Neural crest cell (in vitro differentiated cells): ENCODE measurements around the gene PITPNM1. TPM values are rescaled to one million over a fixed set of nuclear protein-coding genes. Genes with fewer than 3 reads are reported as not detected.

ENCODE experiments used
- DNase-seq: peaks from one replicate; pipeline ENCODE4 v3.0.0; 2021; ENCODE audit warnings: low read depth, mixed read lengths, low spot score
- H3K27ac Mint-ChIP-seq: one replicate; pipeline ENCODE4 v1.8.0; 2021; ENCODE audit warnings: mild to moderate bottlenecking, mixed read lengths; ENCODE audit not compliant: unreplicated experiment
- H3K27me3 Mint-ChIP-seq: 2 replicates; pipeline ENCODE4 v1.8.0; 2021; ENCODE audit warnings: low read depth, mild to moderate bottlenecking, mixed read lengths
- H3K36me3 Mint-ChIP-seq: 2 replicates; pipeline ENCODE4 v1.8.0; 2021; ENCODE audit warnings: low read depth, mild to moderate bottlenecking, mixed read lengths
- H3K4me1 Mint-ChIP-seq: 2 replicates; pipeline ENCODE4 v1.8.0; 2021; ENCODE audit warnings: mixed read lengths
- H3K4me3 Mint-ChIP-seq: one replicate; pipeline ENCODE4 v1.8.0; 2021; ENCODE audit warnings: mild to moderate bottlenecking, mixed read lengths
- H3K9me3 Mint-ChIP-seq: 2 replicates; pipeline ENCODE4 v1.8.0; 2021; ENCODE audit warnings: mixed read lengths
- total RNA-seq: library from RNA; stranded (reverse); gene quantifications from 2 replicates; pipeline ENCODE4 v1.2.1, GENCODE V29; 2021
- TF ChIP-seq, protein P1 (sequence below): fragments of 200-600 bp; sonication (generic); conservative IDR thresholded peaks from 2 replicates; pipeline ENCODE4 v1.5.0; 2021; ENCODE audit warnings: antibody characterized with exemption, mild to moderate bottlenecking

PITPNM1 gene
- total RNA-seq, 1 donor from 2014 or later, result 109 TPM

DNA sequence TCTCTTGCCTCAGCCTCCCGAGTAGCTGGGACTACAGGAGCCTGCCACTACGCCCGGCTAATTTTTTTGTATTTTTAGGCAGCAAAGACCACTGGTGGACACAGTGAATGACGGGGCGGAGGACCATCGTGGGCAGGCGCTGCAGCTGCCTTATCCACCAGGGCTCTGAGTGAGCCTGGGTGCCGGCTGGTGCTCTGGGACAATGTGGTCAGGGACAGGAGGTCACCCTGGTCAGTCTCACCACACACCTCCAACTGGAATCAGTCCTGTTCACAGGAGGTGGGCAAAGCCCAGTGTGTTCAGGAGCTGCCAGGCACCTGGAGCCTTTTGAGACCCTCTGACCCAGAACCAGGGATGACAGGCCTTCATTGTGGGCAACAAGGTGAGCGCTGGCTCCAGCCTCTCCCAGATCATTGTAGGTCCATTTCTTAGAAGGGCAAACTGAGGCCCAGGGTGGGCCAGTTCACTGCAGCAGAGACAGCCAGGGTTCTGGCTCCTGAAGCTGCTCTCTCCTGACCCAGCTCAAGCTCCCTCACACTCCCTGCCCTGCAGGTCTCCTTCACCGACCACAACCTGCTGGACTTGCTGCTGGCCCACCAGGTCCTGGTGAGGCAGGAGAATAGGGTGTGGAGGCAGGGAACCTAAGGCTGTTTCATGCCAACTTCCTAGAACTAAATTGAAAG is 33.8 kb upstream of the PITPNM1 start:
- H3K27me3 Mint-ChIP-seq, result no peaks in the 10 kb centered on the region
- H3K9me3 Mint-ChIP-seq, result peaks cover 2% of the 10 kb centered on the region
- no peaks in the 10 kb centered on the region for H3K4me1 Mint-ChIP-seq
- no peak overlapping the region for H3K4me3 Mint-ChIP-seq
- DNase-seq, result no peak
- no peak overlapping the region for H3K27ac Mint-ChIP-seq
- TF ChIP-seq, protein P1, sequence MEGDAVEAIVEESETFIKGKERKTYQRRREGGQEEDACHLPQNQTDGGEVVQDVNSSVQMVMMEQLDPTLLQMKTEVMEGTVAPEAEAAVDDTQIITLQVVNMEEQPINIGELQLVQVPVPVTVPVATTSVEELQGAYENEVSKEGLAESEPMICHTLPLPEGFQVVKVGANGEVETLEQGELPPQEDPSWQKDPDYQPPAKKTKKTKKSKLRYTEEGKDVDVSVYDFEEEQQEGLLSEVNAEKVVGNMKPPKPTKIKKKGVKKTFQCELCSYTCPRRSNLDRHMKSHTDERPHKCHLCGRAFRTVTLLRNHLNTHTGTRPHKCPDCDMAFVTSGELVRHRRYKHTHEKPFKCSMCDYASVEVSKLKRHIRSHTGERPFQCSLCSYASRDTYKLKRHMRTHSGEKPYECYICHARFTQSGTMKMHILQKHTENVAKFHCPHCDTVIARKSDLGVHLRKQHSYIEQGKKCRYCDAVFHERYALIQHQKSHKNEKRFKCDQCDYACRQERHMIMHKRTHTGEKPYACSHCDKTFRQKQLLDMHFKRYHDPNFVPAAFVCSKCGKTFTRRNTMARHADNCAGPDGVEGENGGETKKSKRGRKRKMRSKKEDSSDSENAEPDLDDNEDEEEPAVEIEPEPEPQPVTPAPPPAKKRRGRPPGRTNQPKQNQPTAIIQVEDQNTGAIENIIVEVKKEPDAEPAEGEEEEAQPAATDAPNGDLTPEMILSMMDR, result no peak
- no peaks in the 10 kb centered on the region for H3K36me3 Mint-ChIP-seq

DNA sequence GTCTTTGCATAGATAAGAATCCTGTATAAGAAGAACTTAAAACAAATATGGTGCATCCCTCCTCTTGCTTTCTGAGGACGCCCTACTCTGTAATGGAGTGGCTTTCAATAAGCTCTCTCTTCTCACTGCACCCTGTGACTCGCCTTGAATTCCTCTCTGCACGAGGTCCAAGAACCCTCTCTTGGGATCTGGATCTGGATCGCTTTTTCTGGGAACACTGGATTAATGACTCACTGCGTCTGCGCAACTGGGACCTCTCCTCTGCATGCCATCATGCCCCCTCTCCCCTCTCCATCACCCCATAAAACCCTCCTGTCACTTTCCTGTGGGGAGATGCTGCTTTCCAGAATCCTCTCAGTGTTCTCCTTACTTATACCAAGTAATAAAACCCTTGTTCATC is 33.1 kb upstream of the PITPNM1 start:
- H3K36me3 Mint-ChIP-seq, result no peaks in the 10 kb centered on the region
- H3K4me3 Mint-ChIP-seq, result no peak overlapping the region
- H3K9me3 Mint-ChIP-seq, result peaks cover 5% of the 10 kb centered on the region
- H3K27me3 Mint-ChIP-seq, result no peaks in the 10 kb centered on the region
- TF ChIP-seq, protein P1, result no peak
- H3K4me1 Mint-ChIP-seq, result no peaks in the 10 kb centered on the region
- DNase-seq, result no peak
- no peak overlapping the region for H3K27ac Mint-ChIP-seq

DNA sequence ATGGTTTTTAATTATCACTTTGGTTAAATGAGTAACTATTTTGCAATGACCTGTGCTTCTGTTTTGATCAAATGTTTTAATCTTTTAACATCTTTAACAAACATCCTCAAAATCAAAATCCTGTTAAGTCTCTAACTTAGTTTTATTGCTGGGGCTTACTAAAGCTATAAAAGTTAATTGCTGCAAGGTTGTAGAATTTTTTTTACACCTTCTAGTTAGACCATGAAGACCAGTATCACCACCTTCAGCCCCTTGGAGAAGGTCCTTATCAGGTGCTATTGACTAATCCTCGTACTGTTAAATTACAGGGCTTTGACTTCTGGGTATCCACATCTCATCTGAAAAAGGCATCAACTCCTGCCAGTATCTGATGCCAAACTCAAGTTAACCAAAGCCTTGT is 30.4 kb upstream of the PITPNM1 start:
- Mint-ChIP-seq H3K27ac (no peak overlapping the region), H3K9me3 (peaks cover 5% of the 10 kb centered on the region), H3K4me3 (no peak overlapping the region), H3K4me1 (no peaks in the 10 kb centered on the region), H3K36me3 (no peaks in the 10 kb centered on the region), H3K27me3 (no peaks in the 10 kb centered on the region)
- no peak for DNase-seq
- TF ChIP-seq, protein P1, result no peak

DNA sequence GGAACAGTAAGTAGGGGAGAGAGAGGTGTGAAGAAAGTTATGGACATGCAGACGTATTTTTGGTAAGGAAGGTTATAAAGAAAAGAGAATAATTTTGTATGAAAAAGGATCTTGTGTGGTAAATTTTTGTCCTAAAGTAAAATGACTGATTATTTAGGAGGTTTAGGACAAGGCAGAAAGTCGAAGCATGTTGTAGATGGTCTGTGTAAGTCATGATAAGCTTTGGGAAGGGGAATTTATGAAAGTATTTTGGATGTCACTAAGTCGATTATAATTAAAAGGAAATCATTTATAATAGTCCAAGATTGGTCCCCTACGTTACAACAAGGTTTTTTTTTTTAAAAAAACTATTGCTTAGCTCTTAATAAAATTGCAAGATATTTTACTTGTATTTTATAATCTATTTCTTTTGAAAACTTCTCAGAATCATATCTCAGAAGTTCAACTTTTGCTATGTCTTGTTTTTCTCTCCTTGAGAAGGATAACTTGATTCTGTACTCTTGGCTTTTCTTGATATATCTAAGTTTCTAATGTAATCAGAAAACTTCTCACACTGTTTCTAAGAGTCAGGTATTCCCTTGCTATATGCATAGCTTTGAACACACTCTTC is 29.0 kb upstream of the PITPNM1 start:
- Mint-ChIP-seq H3K4me3 (no peak overlapping the region), H3K27ac (no peak overlapping the region), H3K27me3 (peaks cover 4% of the 10 kb centered on the region), H3K9me3 (peaks cover 5% of the 10 kb centered on the region), H3K36me3 (no peaks in the 10 kb centered on the region), H3K4me1 (no peaks in the 10 kb centered on the region)
- no peak for DNase-seq
- TF ChIP-seq, protein P1, result no peak

DNA sequence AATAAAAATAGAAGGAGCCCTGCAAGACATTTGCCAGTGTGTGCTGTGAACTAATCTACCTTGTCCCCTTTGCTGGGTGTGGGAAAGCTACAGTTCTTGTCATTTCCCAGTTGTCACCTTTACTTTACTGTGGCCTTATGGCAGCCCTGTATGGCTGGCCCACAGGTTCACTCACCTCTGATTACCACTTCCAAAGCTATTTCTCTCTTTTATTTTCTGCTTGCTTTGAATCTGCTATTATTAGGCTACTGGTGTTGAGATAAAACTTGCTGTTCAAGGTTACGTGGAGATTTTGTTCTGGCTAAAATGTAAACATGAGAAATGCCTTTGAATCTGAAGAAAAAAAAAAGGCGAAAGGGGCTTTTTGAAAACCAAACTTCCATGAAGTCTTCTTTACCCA is 27.7 kb upstream of the PITPNM1 start:
- H3K9me3 Mint-ChIP-seq, result peaks cover 9% of the 10 kb centered on the region
- no peaks in the 10 kb centered on the region for H3K4me1 Mint-ChIP-seq
- H3K27ac Mint-ChIP-seq, result no peak overlapping the region
- TF ChIP-seq, protein P1, result no peak
- DNase-seq, result no peak
- H3K4me3 Mint-ChIP-seq, result no peak overlapping the region
- H3K36me3 Mint-ChIP-seq, result no peaks in the 10 kb centered on the region
- peaks cover 4% of the 10 kb centered on the region for H3K27me3 Mint-ChIP-seq
